HEK293T (cell line): ENCODE results near the gene EFNB2.

Experiments used
- ARNT ChIP-seq: fragments of 450-650 bp; IDR thresholded peaks from 2 replicates; pipeline ENCODE4 v1.6.1; 2017; ENCODE audit warnings: mild to moderate bottlenecking
- BHLHE40 ChIP-seq: fragments of 450-650 bp; IDR thresholded peaks from 2 replicates; pipeline ENCODE4 v1.6.1; 2016; ENCODE audit warnings: mild to moderate bottlenecking, moderate library complexity, borderline replicate concordance
- FOXM1 ChIP-seq: fragments of 450-650 bp; IDR thresholded peaks from 2 replicates; pipeline ENCODE4 v1.6.1; 2017; ENCODE audit warnings: mild to moderate bottlenecking, borderline replicate concordance
- PKNOX1 ChIP-seq: fragments of 450-650 bp; IDR thresholded peaks from 2 replicates; pipeline ENCODE4 v1.6.1; 2016
- SP1 ChIP-seq: fragments of 450-650 bp; IDR thresholded peaks from 2 replicates; pipeline ENCODE4 v1.6.1; 2017
- TARDBP ChIP-seq: fragments of 450-650 bp; IDR thresholded peaks from 2 replicates; pipeline ENCODE4 v1.6.1; 2016
- ZNF384 ChIP-seq: fragments of 450-650 bp; IDR thresholded peaks from 2 replicates; pipeline ENCODE4 v1.6.1; 2016

- TF ChIP-seq PKNOX1: no peak
- TF ChIP-seq BHLHE40: no peak
- no peak for TF ChIP-seq FOXM1
- no peak for TF ChIP-seq ARNT
- TF ChIP-seq TARDBP: no peak
- no peak for TF ChIP-seq SP1
- TF ChIP-seq ZNF384: no peak
These were observed 86.4 kb downstream of the EFNB2 start for GRCh38 chr13:106449096-106449495.
